ENCODE data around the gene UBE2R2. TPM values are rescaled to one million over a fixed set of nuclear protein-coding genes. Genes with fewer than 3 reads are reported as not detected.
"Not testable (repeated sequence)": the region's sequence is repeated elsewhere in the genome, so short reads cannot be mapped to it uniquely, and the experiment has no call there.

The UBE2R2 gene
- total RNA-seq (10 to 100 TPM; 31.0 to 31.4 TPM), polyA plus RNA-seq (10 to 100 TPM; 10.8 to 17.4 TPM)

DNA sequence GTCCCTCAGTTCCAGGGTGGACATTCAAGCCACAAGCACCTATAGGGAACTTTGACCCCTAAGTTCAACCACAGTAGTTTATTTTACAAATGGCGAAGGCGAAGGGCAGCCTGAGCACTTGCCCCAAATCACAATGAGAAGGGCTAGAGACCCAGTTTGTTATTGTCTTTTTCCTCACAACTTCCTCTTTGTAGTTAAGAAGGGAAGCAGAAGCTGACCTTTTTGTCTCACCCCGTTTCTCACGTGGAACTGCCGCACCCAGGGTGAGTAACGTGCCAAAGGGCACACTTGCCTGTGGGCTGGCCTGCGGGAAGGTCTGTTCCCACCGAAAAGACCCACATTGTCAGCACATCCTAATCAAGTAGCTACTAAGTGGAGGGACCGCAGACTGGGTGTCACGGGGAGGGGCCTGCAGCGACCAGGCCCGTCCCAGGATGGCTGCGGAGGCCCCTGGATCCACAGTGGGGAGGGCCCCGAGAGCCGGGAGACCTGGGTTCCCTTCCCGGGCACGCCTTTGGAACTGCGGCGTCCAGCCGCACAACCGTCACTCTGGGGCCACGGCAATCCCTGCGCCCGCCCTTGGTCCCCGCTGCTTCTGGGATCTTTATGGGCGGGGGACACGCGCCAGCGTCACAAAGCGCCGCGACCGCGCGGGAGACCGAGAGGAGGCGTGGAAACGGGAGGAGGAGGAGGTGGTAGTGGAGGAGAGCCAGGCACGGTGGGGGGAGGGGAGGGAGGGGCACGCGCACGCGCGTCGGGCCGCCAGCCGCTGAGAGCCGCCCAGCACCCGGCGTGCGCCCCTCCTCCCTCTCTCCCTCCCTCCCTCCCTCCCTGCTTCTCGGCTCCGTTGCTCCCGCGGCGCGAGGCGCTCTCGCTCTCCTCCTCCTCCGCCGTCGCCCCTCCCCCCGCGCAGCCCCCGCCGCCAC lies at the start of gene UBE2R2:
Gene UBE2R2 (plus strand): TSS at position 834 of the 926 bp plus-strand sequence. CDS start 598 bp downstream, outside the sequence.
- Mint-ChIP-seq H3K4me1 (peaks cover 30 to 59% (median 44%) of the 10 kb centered on the region in 4 donors), H3K4me3 (peak within 1 kb of the TSS; percentile 91 to 99 (median 96)), H3K27me3 (no peaks in the 10 kb centered on the region), H3K9me3 (peaks cover 0 to 2% (median 0%) of the 10 kb centered on the region in 8 donors), H3K27ac (peak within 1 kb of the TSS; percentile 96 to 99 (median 98)), H3K36me3 (peaks cover 0 to 10% of the 10 kb centered on the region in 2 donors)
- intact Hi-C loops (cut with micrococcal nuclease) = loop anchor here (1.0 to 10.0 kb wide), 10 partner anchors 232 to 796 kb away; partner anchors contain the start of genes BAG1, CHMP5, DNAI1 and DNAJA1
- Histone ChIP-seq H3K36me3 (ENCODE audit: insufficient read depth, low read length) (no peaks in the 10 kb centered on the region), H3K4me1 (ENCODE audit: insufficient read depth, low read length) (peaks cover 39% of the 10 kb centered on the region), H3K27me3 (ENCODE audit: insufficient read depth, low read length) (no peaks in the 10 kb centered on the region), H3K4me3 (ENCODE audit: low read length in 2 of 2) (peak within 1 kb of the TSS; percentile 64 to 94), H3K9me3 (ENCODE audit: control insufficient read depth in 1 of 2, low read length in 2 of 2) (no peaks in the 10 kb centered on the region), H3K27ac (ENCODE audit: low read depth, low read length) (peak within 1 kb of the TSS; percentile 89)
- POLR2A ChIA-PET (ENCODE audit: partially characterized antibody) = interaction anchor here (0.5 to 2.4 kb wide), 8 partner anchors 31 to 552 kb away, joined by 3 to 12 read pairs (median 6); partner anchors contain the start of genes BAG1, CHMP5, NFX1 and UBAP2
- CTCF ChIA-PET (ENCODE audit: partially characterized antibody) = interaction anchor here (0.9 to 9.9 kb wide), 5 partner anchors 9 to 562 kb away, joined by 3 to 318 read pairs (median 11); no protein-coding TSS in a partner anchor
- DNase-seq = peak; percentile 92 to 96 (median 94)

GRCh38 chr9:33770156-33770880 lies 46.6 kb upstream of the UBE2R2 start:
- DNase-seq; H3K4me3 Mint-ChIP-seq; H3K36me3 Mint-ChIP-seq; CTCF ChIA-PET (ENCODE audit: partially characterized antibody); H3K36me3 ChIP-seq (ENCODE audit: insufficient read depth, low read length); POLR2A ChIA-PET (ENCODE audit: partially characterized antibody); H3K27ac ChIP-seq (ENCODE audit: low read depth, low read length); H3K27me3 Mint-ChIP-seq; H3K9me3 ChIP-seq (ENCODE audit: control insufficient read depth in 1 of 2, low read length in 2 of 2); H3K4me1 Mint-ChIP-seq; H3K9me3 Mint-ChIP-seq; H3K4me1 ChIP-seq (ENCODE audit: insufficient read depth, low read length); H3K4me3 ChIP-seq (ENCODE audit: low read length in 2 of 2); H3K27me3 ChIP-seq (ENCODE audit: insufficient read depth, low read length); intact Hi-C loops (cut with micrococcal nuclease): not testable (repeated sequence)
- peak overlapping the region in 2 of 7 donors; percentile 62 to 69 for H3K27ac Mint-ChIP-seq

DNA sequence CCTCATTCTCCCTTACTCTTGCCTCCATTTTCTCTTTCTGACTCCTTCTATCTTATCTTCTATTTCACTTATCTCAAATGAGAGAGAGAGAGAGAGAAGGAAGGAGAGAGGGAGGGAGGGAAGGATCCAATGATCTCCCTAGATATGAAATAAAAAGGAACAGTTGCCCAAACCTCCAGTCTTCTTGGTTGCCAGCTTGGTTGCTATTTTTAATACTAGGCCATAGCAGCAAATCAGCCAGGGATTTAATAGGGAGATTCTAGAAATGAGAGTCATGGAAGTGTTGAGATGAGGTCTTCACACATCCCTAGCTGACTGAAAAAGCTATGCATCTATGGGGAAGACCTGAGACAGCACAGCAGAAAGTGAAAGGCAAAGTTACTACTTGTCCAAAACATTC lies 43.8 kb upstream of the UBE2R2 start:
- H3K4me1 Mint-ChIP-seq; CTCF ChIA-PET (ENCODE audit: partially characterized antibody); H3K27ac ChIP-seq (ENCODE audit: low read depth, low read length); DNase-seq; H3K4me3 Mint-ChIP-seq; intact Hi-C loops (cut with micrococcal nuclease); H3K36me3 ChIP-seq (ENCODE audit: insufficient read depth, low read length); H3K4me1 ChIP-seq (ENCODE audit: insufficient read depth, low read length); H3K9me3 ChIP-seq (ENCODE audit: control insufficient read depth in 1 of 2, low read length in 2 of 2); POLR2A ChIA-PET (ENCODE audit: partially characterized antibody); H3K4me3 ChIP-seq (ENCODE audit: low read length in 2 of 2); H3K9me3 Mint-ChIP-seq; H3K36me3 Mint-ChIP-seq; H3K27me3 Mint-ChIP-seq; H3K27ac Mint-ChIP-seq; H3K27me3 ChIP-seq (ENCODE audit: insufficient read depth, low read length): not testable (repeated sequence)

- H3K9me3 Mint-ChIP-seq; CTCF ChIA-PET (ENCODE audit: partially characterized antibody); H3K27ac Mint-ChIP-seq; DNase-seq; H3K27me3 Mint-ChIP-seq; H3K4me3 ChIP-seq (ENCODE audit: low read length in 2 of 2); H3K4me3 Mint-ChIP-seq; POLR2A ChIA-PET (ENCODE audit: partially characterized antibody); H3K4me1 ChIP-seq (ENCODE audit: insufficient read depth, low read length); H3K36me3 ChIP-seq (ENCODE audit: insufficient read depth, low read length); intact Hi-C loops (cut with micrococcal nuclease); H3K27ac ChIP-seq (ENCODE audit: low read depth, low read length); H3K9me3 ChIP-seq (ENCODE audit: control insufficient read depth in 1 of 2, low read length in 2 of 2); H3K36me3 Mint-ChIP-seq; H3K27me3 ChIP-seq (ENCODE audit: insufficient read depth, low read length): not testable (repeated sequence)
- H3K4me1 Mint-ChIP-seq = peaks cover 6 to 14% (median 8%) of the 10 kb centered on the region in 4 donors
Measured at GRCh38 chr9:33774074-33774659, 42.8 kb upstream of the UBE2R2 start.

GRCh38 chr9:33776578-33776977 lies 40.4 kb upstream of the UBE2R2 start:
- no peaks in the 10 kb centered on the region for H3K27me3 ChIP-seq (ENCODE audit: insufficient read depth, low read length)
- no peaks in the 10 kb centered on the region for H3K4me1 ChIP-seq (ENCODE audit: insufficient read depth, low read length)
- no peak overlapping the region for H3K27ac Mint-ChIP-seq
- no peak overlapping the region for H3K4me3 Mint-ChIP-seq
- H3K27me3 Mint-ChIP-seq = peaks cover 10% of the 10 kb centered on the region in 2 donors
- peaks cover 0 to 3% (median 0%) of the 10 kb centered on the region in 8 donors for H3K9me3 Mint-ChIP-seq
- DNase-seq = no peak
- intact Hi-C loops (cut with micrococcal nuclease) = no loop called here
- no peaks in the 10 kb centered on the region for H3K36me3 ChIP-seq (ENCODE audit: insufficient read depth, low read length)
- no peak overlapping the region for H3K27ac ChIP-seq (ENCODE audit: low read depth, low read length)
- H3K4me1 Mint-ChIP-seq = peaks cover 0 to 5% (median under 1%) of the 10 kb centered on the region in 4 donors
- ChIA-PET POLR2A (ENCODE audit: partially characterized antibody) (no interaction called here), CTCF (ENCODE audit: partially characterized antibody) (interaction anchor here (1.0 kb wide), 1 partner anchor 15 kb away, joined by 3 read pairs; no protein-coding TSS in a partner anchor)
- H3K36me3 Mint-ChIP-seq = no peaks in the 10 kb centered on the region
- H3K9me3 ChIP-seq (ENCODE audit: control insufficient read depth in 1 of 2, low read length in 2 of 2) = no peaks in the 10 kb centered on the region
- H3K4me3 ChIP-seq (ENCODE audit: low read length in 2 of 2) = no peak overlapping the region

GRCh38 chr9:33778700-33779351 lies 38.1 kb upstream of the UBE2R2 start:
- H3K27ac Mint-ChIP-seq = no peak overlapping the region

More at GRCh38 chr9:33778700-33779351, 38.1 kb upstream of the UBE2R2 start:
- Histone ChIP-seq H3K9me3 (ENCODE audit: control insufficient read depth in 1 of 2, low read length in 2 of 2) (no peaks in the 10 kb centered on the region), H3K27ac (ENCODE audit: low read depth, low read length) (no peak overlapping the region), H3K36me3 (ENCODE audit: insufficient read depth, low read length) (no peaks in the 10 kb centered on the region), H3K27me3 (ENCODE audit: insufficient read depth, low read length) (no peaks in the 10 kb centered on the region), H3K4me3 (ENCODE audit: low read length in 2 of 2) (no peak overlapping the region), H3K4me1 (ENCODE audit: insufficient read depth, low read length) (no peaks in the 10 kb centered on the region)
- H3K9me3 Mint-ChIP-seq = peaks cover 0 to 3% (median 0%) of the 10 kb centered on the region in 8 donors
- no peak overlapping the region for H3K4me3 Mint-ChIP-seq
- H3K36me3 Mint-ChIP-seq = no peaks in the 10 kb centered on the region
- POLR2A ChIA-PET (ENCODE audit: partially characterized antibody) = no interaction called here
- intact Hi-C loops (cut with micrococcal nuclease) = loop anchor here (1.0 kb wide), 1 partner anchor 155 kb away; no protein-coding TSS in a partner anchor
- peaks cover 0 to 5% (median under 1%) of the 10 kb centered on the region in 4 donors for H3K4me1 Mint-ChIP-seq
- H3K27me3 Mint-ChIP-seq = peaks cover 6 to 10% of the 10 kb centered on the region in 2 donors
- DNase-seq = peak; percentile 47 to 61 (median 53)
- CTCF ChIA-PET (ENCODE audit: partially characterized antibody) = interaction anchor here (0.6 to 2.3 kb wide), 22 partner anchors 9 to 177 kb away, joined by 3 to 20 read pairs (median 3); no protein-coding TSS in a partner anchor
